Measurements from ENCODE around the gene DBT.

DBT gene

DNA sequence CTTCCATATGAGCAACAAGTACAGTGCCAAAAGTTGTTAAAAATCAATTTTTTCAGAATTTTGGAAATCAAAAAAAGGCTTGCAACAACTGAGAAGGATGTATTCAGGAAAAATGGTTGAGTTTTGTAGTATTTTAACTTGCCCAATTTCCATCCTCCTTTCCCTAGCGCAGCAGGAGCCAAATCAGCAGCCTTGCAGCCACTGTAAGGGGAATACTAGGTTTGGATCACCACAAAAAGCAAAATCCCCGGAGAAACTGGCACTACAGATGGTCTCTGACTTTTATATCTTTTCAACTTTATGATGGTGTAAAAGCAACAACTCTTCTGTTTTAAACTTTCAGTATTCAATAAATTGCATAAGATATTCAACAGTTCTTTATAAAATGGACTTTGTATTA lies 17.9 kb downstream of the DBT start:
- Histone ChIP-seq H3K14ac (ENCODE audit: low read length in 2 of 2) (no peak overlapping the region), H3K4ac (ENCODE audit: low read depth in 1 of 2, low read length in 2 of 2) (no peak overlapping the region), H2AK5ac (ENCODE audit: low read length, severe bottlenecking) (no peak overlapping the region), H2BK5ac (ENCODE audit: low read depth, low read length, poor library complexity, severe bottlenecking) (no peak overlapping the region), H3K18ac (ENCODE audit: low read depth in 1 of 2, low read length in 2 of 2) (no peak overlapping the region), H3K4me2 (ENCODE audit: low read length, poor library complexity, severe bottlenecking) (no peak overlapping the region), H3K9me3 (ENCODE audit: control insufficient read depth, low read length) (no peaks in the 10 kb centered on the region), H3K9ac (ENCODE audit: low read length) (no peak overlapping the region), H3K23ac (ENCODE audit: low read length in 2 of 2) (no peak overlapping the region), H4K8ac (ENCODE audit: low read length) (no peak overlapping the region), H2AFZ (ENCODE audit: low read depth, low read length) (no peak overlapping the region), H3K27ac (ENCODE audit: low read length, poor library complexity, severe bottlenecking) (no peak overlapping the region), H3K79me1 (replicated peaks; ENCODE audit: low read length, poor library complexity, severe bottlenecking) (peaks cover 8% of the 10 kb centered on the region), H3K4me3 (ENCODE audit: insufficient read depth in 1 of 2, low read depth in 1 of 2, low read length in 2 of 2) (no peak overlapping the region), H3K27me3 (ENCODE audit: control insufficient read depth in 1 of 2, insufficient read depth in 1 of 2, low read length in 2 of 2) (no peaks in the 10 kb centered on the region), H2BK15ac (ENCODE audit: low read depth, poor library complexity, severe bottlenecking) (no peak overlapping the region), H3K36me3 (ENCODE audit: control insufficient read depth in 1 of 2, insufficient read depth in 2 of 2, low read depth in 1 of 2, low read length in 2 of 2) (peaks cover 2 to 77% of the 10 kb centered on the region in 2 experiments), H3K4me1 (ENCODE audit: control insufficient read depth, insufficient read depth, low read depth, low read length) (no peaks in the 10 kb centered on the region), H4K91ac (ENCODE audit: low read length) (no peak overlapping the region), H2BK120ac (ENCODE audit: low read depth, low read length) (no peak overlapping the region), H2BK12ac (ENCODE audit: low read length in 2 of 2) (no peak overlapping the region)
- no CpG with 5 or more reads among the region's 2 CpGs for WGBS
- no peak for DNase-seq

GRCh38 chr1:100230765-100231164 lies 18.9 kb downstream of the DBT start:
- no peak overlapping the region for H3K23ac ChIP-seq (ENCODE audit: low read length in 2 of 2)
- no peak overlapping the region for H2BK120ac ChIP-seq (ENCODE audit: low read depth, low read length)
- H3K4me1 ChIP-seq (ENCODE audit: control insufficient read depth, insufficient read depth, low read depth, low read length) = no peaks in the 10 kb centered on the region
- H3K27me3 ChIP-seq (ENCODE audit: control insufficient read depth in 1 of 2, insufficient read depth in 1 of 2, low read length in 2 of 2) = no peaks in the 10 kb centered on the region
- H3K14ac ChIP-seq (ENCODE audit: low read length in 2 of 2) = no peak overlapping the region
- no peak overlapping the region for H2BK15ac ChIP-seq (ENCODE audit: low read depth, poor library complexity, severe bottlenecking)
- H4K8ac ChIP-seq (ENCODE audit: low read length) = no peak overlapping the region
- H2BK5ac ChIP-seq (ENCODE audit: low read depth, low read length, poor library complexity, severe bottlenecking) = no peak overlapping the region
- no peak overlapping the region for H3K4ac ChIP-seq (ENCODE audit: low read depth in 1 of 2, low read length in 2 of 2)
- H3K4me3 ChIP-seq (ENCODE audit: insufficient read depth in 1 of 2, low read depth in 1 of 2, low read length in 2 of 2) = no peak overlapping the region
- no peak overlapping the region for H2AFZ ChIP-seq (ENCODE audit: low read depth, low read length)
- no peak overlapping the region for H3K9ac ChIP-seq (ENCODE audit: low read length)
- no peak overlapping the region for H3K18ac ChIP-seq (ENCODE audit: low read depth in 1 of 2, low read length in 2 of 2)
- H3K9me3 ChIP-seq (ENCODE audit: control insufficient read depth, low read length) = no peaks in the 10 kb centered on the region
- no peak overlapping the region for H2AK5ac ChIP-seq (ENCODE audit: low read length, severe bottlenecking)
- no peak overlapping the region for H4K91ac ChIP-seq (ENCODE audit: low read length)
- no peak overlapping the region for H3K27ac ChIP-seq (ENCODE audit: low read length, poor library complexity, severe bottlenecking)
- no peak overlapping the region for H3K4me2 ChIP-seq (ENCODE audit: low read length, poor library complexity, severe bottlenecking)
- peaks cover 5% of the 10 kb centered on the region for H3K79me1 ChIP-seq (replicated peaks; ENCODE audit: low read length, poor library complexity, severe bottlenecking)
- DNase-seq = no peak
- no peak overlapping the region for H2BK12ac ChIP-seq (ENCODE audit: low read length in 2 of 2)
- peaks cover 2 to 77% of the 10 kb centered on the region in 2 experiments for H3K36me3 ChIP-seq (ENCODE audit: control insufficient read depth in 1 of 2, insufficient read depth in 2 of 2, low read depth in 1 of 2, low read length in 2 of 2)
- WGBS = no CpG with 5 or more reads among the region's 2 CpGs

DNA sequence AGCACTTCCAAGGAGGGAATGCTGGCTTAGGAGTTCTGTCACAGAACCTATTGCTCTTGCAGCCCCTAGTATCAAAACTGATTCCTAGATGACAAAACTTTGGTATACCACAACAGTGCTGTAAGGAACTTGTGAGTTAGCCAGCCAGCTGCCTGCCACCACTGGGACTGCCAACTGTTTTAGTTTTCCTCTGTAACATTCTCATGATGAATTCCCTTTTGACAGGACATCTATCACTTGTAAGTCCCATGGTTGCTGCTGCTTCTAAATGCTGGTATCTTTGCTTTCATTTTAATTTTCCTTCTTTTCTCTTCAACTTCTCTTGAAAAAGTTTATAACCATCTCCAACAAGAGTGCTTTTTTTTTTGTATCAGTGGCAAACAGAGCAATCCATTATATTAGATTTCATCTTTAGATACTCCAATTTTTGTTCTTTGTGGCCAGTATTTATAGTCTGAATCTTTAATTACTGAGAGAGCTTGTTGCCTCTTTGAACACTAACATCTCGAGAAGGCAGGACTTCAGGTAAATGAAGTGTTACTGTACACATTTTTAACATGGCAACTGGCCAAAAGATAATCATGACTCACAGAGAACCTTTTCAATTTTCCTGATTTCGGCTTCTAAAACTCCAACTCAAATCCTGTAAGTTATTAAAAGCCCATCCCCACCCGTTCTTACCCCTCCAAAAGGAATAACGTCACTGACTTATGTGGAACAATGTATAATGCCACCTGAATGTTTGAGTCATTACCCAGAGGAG lies 19.8 kb downstream of the DBT start:
- no peak overlapping the region for H3K14ac ChIP-seq (ENCODE audit: low read length in 2 of 2)
- H3K4me2 ChIP-seq (ENCODE audit: low read length, poor library complexity, severe bottlenecking) = no peak overlapping the region
- no peaks in the 10 kb centered on the region for H3K9me3 ChIP-seq (ENCODE audit: control insufficient read depth, low read length)
- peaks cover 2 to 72% of the 10 kb centered on the region in 2 experiments for H3K36me3 ChIP-seq (ENCODE audit: control insufficient read depth in 1 of 2, insufficient read depth in 2 of 2, low read depth in 1 of 2, low read length in 2 of 2)
- H4K91ac ChIP-seq (ENCODE audit: low read length) = no peak overlapping the region
- H2AK5ac ChIP-seq (ENCODE audit: low read length, severe bottlenecking) = no peak overlapping the region
- H2BK5ac ChIP-seq (ENCODE audit: low read depth, low read length, poor library complexity, severe bottlenecking) = no peak overlapping the region
- H3K4me3 ChIP-seq (ENCODE audit: insufficient read depth in 1 of 2, low read depth in 1 of 2, low read length in 2 of 2) = no peak overlapping the region
- H3K9ac ChIP-seq (ENCODE audit: low read length) = no peak overlapping the region
- no peak overlapping the region for H4K8ac ChIP-seq (ENCODE audit: low read length)
- WGBS = 92% methylated on average over 4 of the region's 4 CpGs
- no peak overlapping the region for H3K27ac ChIP-seq (ENCODE audit: low read length, poor library complexity, severe bottlenecking)
- no peak overlapping the region for H3K18ac ChIP-seq (ENCODE audit: low read depth in 1 of 2, low read length in 2 of 2)
- H3K79me1 ChIP-seq (replicated peaks; ENCODE audit: low read length, poor library complexity, severe bottlenecking) = peaks cover 7% of the 10 kb centered on the region
- no peak for DNase-seq
- H3K4ac ChIP-seq (ENCODE audit: low read depth in 1 of 2, low read length in 2 of 2) = no peak overlapping the region
- no peaks in the 10 kb centered on the region for H3K27me3 ChIP-seq (ENCODE audit: control insufficient read depth in 1 of 2, insufficient read depth in 1 of 2, low read length in 2 of 2)
- H2BK12ac ChIP-seq (ENCODE audit: low read length in 2 of 2) = no peak overlapping the region
- no peak overlapping the region for H2BK120ac ChIP-seq (ENCODE audit: low read depth, low read length)
- no peak overlapping the region for H2AFZ ChIP-seq (ENCODE audit: low read depth, low read length)
- no peak overlapping the region for H3K23ac ChIP-seq (ENCODE audit: low read length in 2 of 2)
- no peak overlapping the region for H2BK15ac ChIP-seq (ENCODE audit: low read depth, poor library complexity, severe bottlenecking)
- no peaks in the 10 kb centered on the region for H3K4me1 ChIP-seq (ENCODE audit: control insufficient read depth, insufficient read depth, low read depth, low read length)

- Histone ChIP-seq H2AFZ (ENCODE audit: low read depth, low read length) (no peak overlapping the region), H4K8ac (ENCODE audit: low read length) (no peak overlapping the region), H3K79me1 (replicated peaks; ENCODE audit: low read length, poor library complexity, severe bottlenecking) (peaks cover 4% of the 10 kb centered on the region), H3K9me3 (ENCODE audit: control insufficient read depth, low read length) (no peaks in the 10 kb centered on the region), H2BK12ac (ENCODE audit: low read length in 2 of 2) (no peak overlapping the region), H3K27ac (ENCODE audit: low read length, poor library complexity, severe bottlenecking) (no peak overlapping the region), H3K14ac (ENCODE audit: low read length in 2 of 2) (no peak overlapping the region), H3K4me2 (ENCODE audit: low read length, poor library complexity, severe bottlenecking) (no peak overlapping the region), H3K9ac (ENCODE audit: low read length) (no peak overlapping the region), H3K23ac (ENCODE audit: low read length in 2 of 2) (no peak overlapping the region), H3K4ac (ENCODE audit: low read depth in 1 of 2, low read length in 2 of 2) (no peak overlapping the region), H3K4me1 (ENCODE audit: control insufficient read depth, insufficient read depth, low read depth, low read length) (no peaks in the 10 kb centered on the region), H2AK5ac (ENCODE audit: low read length, severe bottlenecking) (no peak overlapping the region), H2BK120ac (ENCODE audit: low read depth, low read length) (no peak overlapping the region), H2BK5ac (ENCODE audit: low read depth, low read length, poor library complexity, severe bottlenecking) (no peak overlapping the region), H3K4me3 (ENCODE audit: insufficient read depth in 1 of 2, low read depth in 1 of 2, low read length in 2 of 2) (no peak overlapping the region), H4K91ac (ENCODE audit: low read length) (no peak overlapping the region), H3K36me3 (ENCODE audit: control insufficient read depth in 1 of 2, insufficient read depth in 2 of 2, low read depth in 1 of 2, low read length in 2 of 2) (peaks cover 3 to 28% of the 10 kb centered on the region in 2 experiments), H3K18ac (ENCODE audit: low read depth in 1 of 2, low read length in 2 of 2) (no peak overlapping the region), H3K27me3 (ENCODE audit: control insufficient read depth in 1 of 2, insufficient read depth in 1 of 2, low read length in 2 of 2) (no peaks in the 10 kb centered on the region), H2BK15ac (ENCODE audit: low read depth, poor library complexity, severe bottlenecking) (no peak overlapping the region)
- no peak for DNase-seq
These were observed 27.2 kb downstream of the DBT start for GRCh38 chr1:100222428-100222827.
